Cerebellar nuclear complex (tissue), 1 donor: ENCODE results near the gene CYBA.

Experiments
- DNase-seq, 2 experiments: peaks; one replicate each; lab custom pipeline; 2025; lab: John Stamatoyannopoulos, UW

CYBA gene

GRCh38 chr16:88662843-88663606, 12.2 kb upstream of the CYBA start, which contains the start of gene MVD:
TSS of gene MVD (minus strand) at chr16:88663091. CDS start at chr16:88663080, 11 bp downstream.
- peak; percentile 79 to 94 for DNase-seq

DNA sequence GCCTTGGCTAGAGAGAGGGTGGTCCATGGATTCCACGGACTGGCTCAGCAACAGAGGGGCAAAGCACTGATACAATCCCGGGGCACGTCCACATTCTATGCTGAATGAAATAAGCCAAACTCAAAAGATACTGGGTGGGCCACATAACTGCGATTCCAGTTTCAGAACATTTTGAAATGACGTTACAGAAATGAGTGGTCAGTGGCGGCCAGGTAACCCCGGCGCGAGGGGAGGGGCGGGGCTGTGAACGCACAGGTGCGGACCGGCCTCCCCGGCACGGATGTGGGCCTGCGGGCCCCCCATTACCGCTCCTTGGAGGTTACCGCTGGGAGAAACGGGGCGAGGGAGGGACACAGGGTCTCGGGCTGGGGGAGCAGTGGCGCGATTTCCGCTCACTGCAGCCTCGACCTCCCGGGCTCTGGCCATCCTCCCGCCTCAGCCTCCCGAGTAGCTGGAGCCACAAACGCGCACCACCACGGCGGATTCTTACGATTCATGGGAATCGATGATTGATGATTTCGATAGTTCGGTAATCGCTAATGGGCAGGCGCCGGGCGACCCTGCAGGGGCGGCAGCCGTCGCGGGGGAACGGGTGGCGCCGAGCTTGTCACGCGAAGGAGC, 11.5 kb upstream of the CYBA start:
- no peak for DNase-seq

DNA sequence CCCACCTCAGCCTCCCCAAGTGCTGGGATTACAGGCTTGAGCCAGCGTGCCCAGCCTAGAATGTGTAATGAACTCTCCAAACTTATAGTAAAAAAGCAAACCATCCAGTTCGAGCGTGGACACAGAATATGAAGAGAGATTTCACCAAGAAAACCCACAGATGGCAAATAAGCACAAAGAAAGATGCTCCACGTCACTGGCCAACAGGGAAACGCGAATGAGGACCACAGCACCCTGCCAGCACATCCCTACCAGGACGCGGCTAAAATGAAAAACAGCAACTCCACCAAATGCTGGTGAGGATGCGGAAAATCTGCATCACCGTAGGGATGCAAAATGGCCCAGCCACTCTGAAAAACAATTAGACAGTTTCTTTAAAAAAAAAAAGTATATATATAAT, 10.6 kb upstream of the CYBA start:
- no peak for DNase-seq

DNA sequence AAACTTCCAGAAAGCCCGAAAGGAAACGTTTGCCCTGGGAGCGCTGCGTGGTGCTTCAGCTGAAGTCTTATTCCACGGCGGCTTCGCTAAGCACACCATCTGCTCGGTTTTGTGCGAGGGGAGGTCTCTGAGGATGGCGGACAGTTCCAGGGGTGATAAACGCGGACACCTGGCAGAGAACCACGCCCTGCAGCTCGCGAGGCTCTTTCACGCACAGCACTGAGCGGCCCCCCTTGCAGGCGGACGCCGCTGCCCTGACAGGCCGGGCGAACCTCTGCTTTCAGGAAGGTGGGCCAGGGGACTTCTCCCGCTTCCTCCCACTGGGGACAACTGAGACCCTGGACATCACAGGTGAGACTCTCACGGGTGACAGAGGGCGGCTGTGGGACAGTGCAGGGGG, 8.3 kb upstream of the CYBA start:
- no peak for DNase-seq

DNA sequence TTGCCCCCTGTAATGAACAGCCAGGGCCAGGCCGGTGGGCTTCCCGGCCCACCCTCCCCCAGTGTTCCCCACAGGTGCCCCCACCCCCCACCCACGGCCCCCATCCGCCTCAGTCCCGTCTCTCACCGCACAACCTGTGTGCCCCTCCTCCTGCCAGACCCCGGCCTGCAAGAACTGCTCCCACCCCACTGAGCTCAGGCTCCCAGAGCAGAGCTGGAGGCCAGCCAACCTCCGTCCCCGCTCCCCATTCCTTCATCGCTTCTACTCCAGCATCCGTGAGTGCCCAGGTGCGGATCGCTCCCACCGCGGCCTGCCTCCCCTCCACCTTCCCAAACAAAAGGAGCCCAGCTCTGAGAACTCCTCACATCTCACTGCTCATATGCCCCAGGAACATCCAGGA, 7.9 kb upstream of the CYBA start:
- no peak for DNase-seq

GRCh38 chr16:88657371-88657770, 6.5 kb upstream of the CYBA start:
- DNase-seq = no peak

DNA sequence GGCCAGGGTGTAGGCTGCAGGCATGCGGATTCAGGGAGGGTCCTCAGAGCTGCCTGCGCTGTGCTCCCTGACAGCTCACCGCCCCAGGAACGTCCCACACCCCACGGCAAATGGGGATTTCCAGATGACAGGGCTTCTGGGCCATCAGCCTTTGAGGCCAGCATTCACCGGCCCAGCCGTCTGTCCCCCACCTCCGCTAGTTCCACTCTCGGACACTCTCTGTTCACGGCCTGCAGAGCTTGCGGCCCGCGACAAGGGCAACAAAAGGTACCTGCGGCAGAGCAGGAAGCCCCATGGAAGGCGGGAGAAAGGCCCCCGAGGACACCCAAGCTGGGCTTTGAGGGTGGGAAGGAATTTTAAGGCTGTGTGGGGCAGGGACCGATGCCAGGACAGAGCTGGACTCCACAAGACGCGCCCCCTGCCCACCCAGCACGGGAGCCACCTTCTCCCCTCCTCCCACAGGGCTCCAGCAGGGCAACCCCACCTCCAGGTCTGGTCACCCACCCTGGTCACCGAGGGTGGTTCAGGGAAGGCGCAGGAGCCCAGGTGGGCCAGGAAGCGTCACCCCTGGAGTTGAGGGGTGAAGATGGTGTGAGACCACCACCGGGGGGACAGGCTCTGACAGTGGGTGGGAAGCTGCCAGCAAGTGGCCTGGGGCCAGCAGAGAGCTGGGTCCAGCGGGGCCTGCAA, 5.6 kb upstream of the CYBA start:
- DNase-seq = no peak

- no peak for DNase-seq
Observed at GRCh38 chr16:88655733-88656281, 5.0 kb upstream of the CYBA start.

DNA sequence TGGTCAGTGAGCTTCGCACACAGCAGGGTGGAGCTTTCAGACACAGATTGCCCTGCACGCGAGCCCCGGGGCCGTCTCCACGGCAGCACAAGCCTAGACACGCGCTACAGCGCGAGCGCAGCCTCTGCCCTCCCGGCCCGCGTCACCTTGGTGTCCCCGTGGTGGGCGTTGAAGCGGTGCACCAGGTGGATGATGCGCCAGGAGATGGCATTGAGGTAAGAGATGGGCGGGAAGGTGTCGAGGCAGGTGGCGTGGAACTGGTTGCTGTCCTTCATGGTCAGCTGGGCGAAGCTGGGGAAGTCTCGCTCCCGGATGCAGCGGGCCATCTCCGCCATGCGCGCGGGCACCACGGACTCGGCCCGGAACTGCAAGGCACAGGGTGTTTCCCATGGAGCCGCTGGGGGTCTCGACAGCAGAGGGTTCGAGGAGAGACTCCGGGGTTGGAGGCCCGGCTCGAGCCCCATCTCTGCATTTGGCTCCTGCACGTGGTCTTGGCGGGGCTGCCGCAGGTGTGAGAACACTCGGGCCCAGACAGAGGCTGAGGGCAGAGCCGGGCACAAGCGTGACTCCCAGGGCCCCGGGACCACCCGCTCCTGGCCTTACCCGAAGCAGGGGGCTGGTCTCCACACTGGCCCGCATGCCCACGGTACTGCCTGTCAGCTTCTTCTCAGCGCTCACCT, 4.3 kb upstream of the CYBA start:
- no peak for DNase-seq

DNA sequence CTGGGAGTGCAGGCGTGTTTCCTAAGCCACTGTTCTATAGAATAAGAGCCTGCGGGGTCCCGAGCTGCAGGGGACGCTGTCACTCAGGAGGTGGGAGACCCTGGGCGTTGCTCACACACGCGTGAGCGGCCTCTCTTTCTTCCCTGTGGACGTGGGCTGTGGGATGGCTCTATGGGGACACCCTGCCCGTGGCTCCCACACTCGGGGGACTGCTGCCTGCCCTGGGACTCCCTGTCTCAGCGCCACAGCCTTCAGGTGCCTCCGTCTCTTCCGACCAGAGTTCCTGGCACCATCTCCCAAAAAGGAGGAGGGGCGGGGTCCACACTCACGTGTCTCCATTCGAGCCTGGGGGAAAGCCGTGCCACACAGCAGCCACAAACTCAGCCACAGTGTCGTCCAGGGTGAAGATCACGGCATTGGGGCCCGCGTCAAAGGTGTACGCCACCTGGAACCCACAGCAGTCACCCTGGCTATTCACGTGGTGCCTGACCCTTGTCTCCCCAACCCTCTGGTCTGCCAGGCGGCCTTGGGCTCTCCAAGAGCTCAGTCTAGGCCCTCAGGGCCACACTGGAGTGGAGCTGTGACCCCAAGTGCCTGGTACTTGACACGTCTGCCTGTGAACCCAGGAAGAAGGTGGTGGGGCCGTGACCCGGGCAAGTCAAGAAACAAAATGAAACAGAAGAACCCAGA, 3.7 kb upstream of the CYBA start:
- DNase-seq = no peak

- no peak for DNase-seq
Observed at GRCh38 chr16:88653596-88654362, 2.9 kb upstream of the CYBA start.

DNA sequence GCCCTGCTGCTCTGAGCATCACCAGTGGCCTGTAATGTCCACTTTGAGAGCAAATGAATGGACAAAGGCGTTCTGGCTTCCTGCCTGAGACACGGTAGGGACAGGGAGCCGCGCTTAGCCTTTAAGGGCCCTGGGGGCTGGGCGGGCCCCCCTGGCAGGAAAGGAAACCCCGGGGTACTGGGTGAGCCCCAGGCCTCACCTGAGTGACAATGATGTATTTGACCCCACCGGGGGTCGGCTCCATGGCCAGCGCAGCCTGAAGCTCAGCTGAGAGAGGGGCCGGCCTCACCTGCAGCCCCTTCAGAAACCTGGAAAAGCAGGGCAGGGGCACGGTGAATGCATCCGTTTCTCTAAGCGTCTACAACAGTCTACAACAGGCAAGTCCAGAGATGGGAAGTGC, 2.2 kb upstream of the CYBA start:
- no peak for DNase-seq

GRCh38 chr16:88652762-88653063, 1.9 kb upstream of the CYBA start:
- no peak for DNase-seq

DNA sequence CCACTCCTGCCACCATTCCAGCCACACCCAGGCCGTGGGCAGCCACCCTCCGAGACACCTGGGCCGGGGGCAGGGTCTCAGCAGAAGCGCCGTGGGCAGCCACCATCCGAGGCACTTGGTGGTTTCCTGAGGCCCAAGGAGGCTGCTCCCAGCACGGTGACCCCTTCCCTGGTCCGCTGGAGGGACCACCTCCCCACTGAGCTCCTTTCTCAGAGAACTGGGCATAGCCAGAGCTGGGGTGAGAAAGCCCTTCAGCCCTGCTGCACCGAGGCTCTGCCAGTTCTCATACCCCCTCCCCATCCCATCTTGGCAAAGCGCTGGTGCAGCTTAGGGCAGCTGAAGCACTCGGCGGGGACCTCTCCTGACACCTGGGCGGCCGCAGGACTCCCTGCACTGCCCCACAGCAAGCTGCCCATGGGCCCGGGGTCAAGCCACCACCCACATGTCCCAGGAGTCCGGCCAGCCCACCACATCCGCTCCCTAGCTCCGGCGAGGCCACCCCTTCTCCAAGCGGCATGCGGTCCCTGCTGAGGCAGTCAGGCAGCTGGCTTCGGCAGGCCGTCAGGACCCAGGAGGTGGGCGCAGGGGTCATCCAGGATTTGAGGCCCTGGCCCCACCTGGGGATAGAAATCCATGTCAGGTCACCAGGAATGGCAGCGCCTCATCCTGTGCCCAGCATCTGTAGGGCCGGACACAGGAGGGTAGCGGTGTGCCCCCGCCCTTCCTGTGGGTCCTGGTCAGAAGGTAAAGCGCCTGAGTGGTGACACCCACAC, 1.3 kb upstream of the CYBA start:
- no peak for DNase-seq

- DNase-seq = no peak
Observed at GRCh38 chr16:88651276-88651988, 579 bp upstream of the CYBA start.

GRCh38 chr16:88649924-88650748, 717 bp downstream of the CYBA start:
- no peak for DNase-seq

- no peak for DNase-seq
Observed at GRCh38 chr16:88649195-88649923, 1.5 kb downstream of the CYBA start.
